Spinal cord (tissue), 10 donors: ENCODE results near the gene ZNF438. TPM values are rescaled to one million over a fixed set of nuclear protein-coding genes. Genes with fewer than 3 reads are reported as not detected.
A peak's percentile ranks its signal among the peaks of the same experiment; 100 is the strongest.

Experiments
- DNase-seq, 6 donors: peaks; one replicate each; pipeline versions ENCODE4 v3.0.0 to v3.0.0-alpha.2; 2013 to 2015; ENCODE audit warnings: low spot score in 6 of 6, low read depth in 4 of 6
- H3K27ac ChIP-seq: one replicate; pipeline ENCODE4 v1.5.1; 2013; ENCODE audit warnings: low read depth, low read length, control low read depth
- H3K27me3 ChIP-seq: one replicate; pipeline ENCODE4 v1.6.1; 2013; ENCODE audit warnings: low read length; ENCODE audit not compliant: control insufficient read depth, insufficient read depth
- H3K36me3 ChIP-seq: one replicate; pipeline ENCODE4 v1.6.1; 2013; ENCODE audit warnings: low read length; ENCODE audit not compliant: control insufficient read depth, insufficient read depth
- H3K4me1 ChIP-seq: one replicate; pipeline ENCODE4 v1.6.1; 2013; ENCODE audit warnings: low read length; ENCODE audit not compliant: control insufficient read depth, insufficient read depth
- H3K4me3 ChIP-seq: one replicate; pipeline ENCODE4 v1.5.1; 2013; ENCODE audit warnings: low read depth, low read length, control low read depth
- H3K9me3 ChIP-seq: one replicate; pipeline ENCODE4 v1.6.1; 2013; ENCODE audit warnings: low read length; ENCODE audit not compliant: control insufficient read depth, insufficient read depth
- WGBS: methylation state at CpG from one replicate; pipeline ENCODE4 v1.1.5; 2013; ENCODE audit warnings: missing lambda C conversion rate; ENCODE audit not compliant: insufficient coverage; 5-methylcytosine and 5-hydroxymethylcytosine counted together
- polyA plus RNA-seq, 2 donors: library from polyadenylated mRNA; unstranded; fragments of 120-200 nt; gene quantifications; one replicate each; pipeline ENCODE4 v1.2.1, GENCODE V29; 2013; ENCODE audit not compliant: insufficient read length in 2 of 2
- total RNA-seq, 2 donors: library from RNA; depleted of rRNA in 1 of 2; stranded (reverse); fragments of 120-200 nt in 1 of 2; fragments of >200 nt in 1 of 2; gene quantifications; one replicate each; pipeline versions ENCODE4 v1.2.3 to v1.2.4, GENCODE V29; 2013 to 2014
- donor health status: healthy.

Gene ZNF438
- total and polyA plus RNA-seq, 4 donors = 5.8 to 12.4 (median 7.0) TPM

DNA sequence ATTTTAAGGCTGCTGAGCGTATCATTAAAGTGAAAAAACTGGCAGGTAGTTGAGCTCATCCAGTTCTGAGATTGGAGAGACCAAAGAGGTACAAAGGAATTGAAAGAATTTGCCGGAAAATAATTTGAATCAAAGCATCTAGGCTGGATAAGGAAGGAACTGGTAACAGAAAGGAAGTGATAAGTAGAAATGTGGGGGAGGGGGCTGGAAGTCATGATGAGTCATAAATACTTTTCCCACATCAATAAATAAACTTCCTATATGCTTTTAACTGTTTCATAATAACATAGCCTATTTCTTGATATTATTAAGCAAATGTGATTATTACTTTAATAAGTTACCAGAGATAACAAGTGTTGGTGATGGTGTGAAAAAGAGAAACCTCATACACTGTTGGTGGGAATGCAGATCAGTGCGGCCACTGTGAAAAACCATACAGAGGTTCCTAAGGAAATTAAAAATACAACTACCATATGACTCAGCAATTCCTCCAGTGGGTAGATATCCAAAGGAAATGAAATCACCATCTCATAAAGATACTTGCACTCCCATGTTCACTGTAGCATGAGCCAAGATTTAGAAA, 27.0 kb downstream of the ZNF438 start:
- Histone ChIP-seq H3K9me3 (no peaks in the 10 kb centered on the region), H3K4me1 (no peaks in the 10 kb centered on the region), H3K27me3 (no peaks in the 10 kb centered on the region), H3K4me3 (no peak overlapping the region), H3K36me3 (no peaks in the 10 kb centered on the region), H3K27ac (no peak overlapping the region)
- no peak for DNase-seq
- WGBS = 88% methylated on average over 1 of the region's 3 CpGs

DNA sequence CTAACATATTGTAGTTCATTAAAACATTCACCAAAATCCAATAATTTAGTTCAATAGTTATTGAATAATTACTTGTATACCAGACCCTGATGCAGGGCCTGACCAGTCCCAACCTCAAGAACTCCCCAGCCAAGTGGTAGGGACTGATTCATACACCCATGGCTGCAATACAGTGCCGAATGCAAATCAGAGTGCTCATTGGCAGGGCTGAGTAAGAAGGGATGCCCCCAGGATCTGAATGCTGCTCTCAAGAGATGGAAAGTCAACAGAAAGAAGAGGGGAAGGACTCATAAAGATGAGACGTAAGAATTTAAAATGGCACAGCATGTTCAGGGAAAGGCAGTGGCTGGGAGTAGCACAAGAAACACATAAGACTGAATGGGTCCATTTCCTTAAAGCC, 29.9 kb downstream of the ZNF438 start:
- no peaks in the 10 kb centered on the region for H3K36me3 ChIP-seq
- no peak overlapping the region for H3K4me3 ChIP-seq
- no peak overlapping the region for H3K27ac ChIP-seq
- H3K27me3 ChIP-seq = no peaks in the 10 kb centered on the region
- H3K9me3 ChIP-seq = no peaks in the 10 kb centered on the region
- no peaks in the 10 kb centered on the region for H3K4me1 ChIP-seq
- DNase-seq = no peak
- 95% methylated on average over 2 of the region's 2 CpGs for WGBS

DNA sequence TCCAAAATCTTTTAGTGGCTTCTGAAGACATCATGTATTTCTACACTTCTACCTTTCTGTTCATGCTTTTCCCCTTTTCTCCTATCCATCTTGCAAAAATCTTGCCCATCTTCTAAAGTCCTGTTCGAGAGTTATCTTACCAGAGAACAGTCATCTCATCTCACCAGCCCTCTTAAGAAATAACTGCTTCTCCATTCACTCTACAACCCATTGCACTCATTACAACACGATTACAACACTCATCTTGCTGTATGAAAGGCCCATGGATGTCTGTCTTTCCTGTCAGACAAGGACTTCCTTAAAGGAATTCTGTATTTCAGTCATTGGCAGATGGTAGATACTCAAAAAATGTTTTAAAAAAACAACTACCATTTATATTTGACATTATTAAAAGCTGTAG, 30.8 kb downstream of the ZNF438 start:
- Histone ChIP-seq H3K27me3 (no peaks in the 10 kb centered on the region), H3K36me3 (no peaks in the 10 kb centered on the region), H3K4me3 (no peak overlapping the region), H3K27ac (no peak overlapping the region), H3K9me3 (no peaks in the 10 kb centered on the region), H3K4me1 (no peaks in the 10 kb centered on the region)
- 100% methylated on average over 1 of the region's 2 CpGs for WGBS
- no peak for DNase-seq

DNA sequence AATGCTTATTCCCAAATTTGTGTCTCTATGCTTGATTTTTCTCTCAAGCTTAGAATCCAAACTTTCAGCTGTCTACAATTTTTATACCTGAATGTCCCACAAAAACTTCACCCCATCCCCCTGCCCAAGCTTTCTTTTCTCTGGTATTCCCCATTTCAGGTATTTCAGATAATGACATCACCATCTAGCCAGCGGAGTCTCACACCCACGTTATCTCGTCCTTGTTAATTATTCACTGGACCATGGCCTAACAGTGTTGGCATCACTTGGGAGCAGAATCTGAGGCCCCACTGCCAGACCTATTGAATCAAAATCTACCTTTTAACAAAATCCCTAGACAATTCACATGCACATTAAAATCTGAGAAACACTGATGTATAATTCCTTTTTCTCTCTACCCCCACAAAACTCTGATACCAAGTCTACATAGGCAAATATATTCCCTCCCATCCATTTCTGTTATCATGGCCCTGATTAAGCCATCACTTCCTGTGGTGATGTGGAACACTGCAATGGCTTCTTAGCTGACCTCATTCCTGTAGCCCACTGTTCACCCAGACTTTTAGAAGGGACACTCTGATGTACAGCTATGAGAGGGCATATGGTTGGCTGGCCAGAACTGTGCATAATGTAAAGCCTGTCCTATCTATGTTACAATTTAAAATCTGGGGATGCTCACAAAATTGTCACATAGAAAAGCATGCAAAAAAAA, 31.4 kb downstream of the ZNF438 start:
- Histone ChIP-seq H3K9me3 (peaks cover 2% of the 10 kb centered on the region), H3K4me1 (no peaks in the 10 kb centered on the region), H3K36me3 (no peaks in the 10 kb centered on the region), H3K27me3 (no peaks in the 10 kb centered on the region), H3K4me3 (no peak overlapping the region), H3K27ac (no peak overlapping the region)
- DNase-seq = no peak
- WGBS = 71% methylated on average over 3 of the region's 3 CpGs

DNA sequence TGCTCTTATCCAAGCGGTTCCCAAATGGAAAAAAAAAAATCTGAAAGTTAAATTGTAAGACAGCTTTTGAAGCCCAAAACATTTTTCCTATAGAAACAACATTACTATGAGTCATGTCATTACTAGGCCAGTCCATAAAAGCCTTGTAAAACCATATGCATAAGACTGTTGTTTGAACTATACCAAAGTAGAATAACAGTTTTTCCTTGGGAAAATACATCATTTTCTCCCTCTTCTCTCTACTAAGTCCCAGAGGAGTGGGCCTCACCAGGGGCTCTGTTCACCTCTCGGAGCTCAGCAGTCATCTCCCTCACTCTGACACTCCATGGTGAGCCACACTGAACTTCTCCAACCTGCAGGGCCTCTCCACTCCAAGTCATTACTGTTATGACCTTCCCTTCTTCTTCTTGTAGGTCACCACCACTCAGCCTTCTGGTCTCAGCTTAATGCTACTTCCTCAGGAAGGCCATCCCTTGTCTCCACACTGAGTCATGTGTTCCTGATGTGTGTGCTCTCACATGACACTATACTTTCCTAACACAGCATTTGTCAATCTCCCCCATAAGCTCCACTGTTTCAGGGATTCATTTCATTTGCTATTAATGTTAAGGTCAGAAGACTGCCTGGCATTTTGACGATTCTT, 32.5 kb downstream of the ZNF438 start:
- Histone ChIP-seq H3K4me3 (no peak overlapping the region), H3K4me1 (no peaks in the 10 kb centered on the region), H3K9me3 (peaks cover 5% of the 10 kb centered on the region), H3K27ac (peak overlapping the region; percentile 16), H3K36me3 (no peaks in the 10 kb centered on the region), H3K27me3 (no peaks in the 10 kb centered on the region)
- 100% methylated on average over 1 of the region's 3 CpGs for WGBS
- no peak for DNase-seq

DNA sequence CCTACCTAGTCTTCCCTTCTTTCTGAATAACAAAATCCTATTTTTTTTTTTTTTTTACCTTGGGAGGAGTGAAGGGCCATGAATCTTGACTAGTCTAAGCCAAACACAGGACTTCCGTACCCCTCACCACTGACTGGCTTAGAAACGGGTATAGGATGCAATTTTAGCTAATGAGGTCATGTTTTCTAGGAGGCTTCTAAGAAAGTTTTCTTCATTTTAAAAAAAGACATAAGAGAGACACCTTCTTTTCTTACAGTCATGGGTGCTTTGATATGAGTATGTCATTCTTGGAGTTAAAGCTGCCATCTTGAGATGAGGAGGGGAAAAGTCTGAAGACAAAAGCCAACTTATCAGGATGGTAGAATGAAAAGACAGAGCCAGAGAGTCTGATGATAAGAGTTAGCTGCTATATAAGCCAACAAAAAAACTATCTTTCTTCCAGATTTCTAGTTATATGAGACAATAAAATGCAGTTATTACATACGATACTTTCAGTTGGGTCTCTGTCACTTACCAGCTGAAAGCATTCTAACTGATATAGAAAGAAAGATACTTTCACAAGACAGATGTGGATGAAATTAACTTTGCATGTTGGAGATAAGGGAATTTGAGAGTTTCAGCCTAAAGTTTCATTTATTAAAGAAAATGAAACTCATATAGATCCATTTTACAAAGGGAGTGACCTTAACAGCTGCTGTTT, 34.0 kb downstream of the ZNF438 start:
- WGBS = no CpG with 5 or more reads among the region's 3 CpGs
- Histone ChIP-seq H3K9me3 (peaks cover 5% of the 10 kb centered on the region), H3K4me3 (no peak overlapping the region), H3K4me1 (no peaks in the 10 kb centered on the region), H3K27ac (no peak overlapping the region), H3K27me3 (no peaks in the 10 kb centered on the region), H3K36me3 (peaks cover 3% of the 10 kb centered on the region)
- no peak for DNase-seq

DNA sequence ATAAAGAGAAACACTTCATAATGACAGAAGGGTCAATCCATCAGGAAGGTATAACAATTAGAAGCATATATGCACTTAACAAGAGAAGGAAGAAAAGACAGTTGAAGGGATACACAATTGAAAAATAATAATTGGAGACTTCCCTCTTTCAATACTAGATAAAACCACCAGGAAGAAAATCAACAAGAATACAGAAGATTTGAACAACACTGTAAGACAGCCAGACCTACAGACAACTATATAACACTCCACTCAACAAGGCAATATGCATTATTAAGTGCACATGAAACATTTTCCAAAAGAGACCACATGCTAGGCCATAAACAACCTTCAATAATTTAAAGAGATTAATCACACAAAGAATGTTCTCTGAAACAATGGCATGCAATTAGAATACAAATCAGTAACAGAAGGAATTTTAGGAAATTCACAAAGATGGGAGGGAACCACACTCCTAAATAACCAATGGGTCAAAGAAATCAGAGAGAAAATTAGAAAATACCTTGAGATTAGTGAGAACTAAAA, 35.1 kb downstream of the ZNF438 start:
- Histone ChIP-seq H3K9me3 (peaks cover 5% of the 10 kb centered on the region), H3K27me3 (no peaks in the 10 kb centered on the region), H3K36me3 (peaks cover 3% of the 10 kb centered on the region), H3K4me3 (no peak overlapping the region), H3K4me1 (no peaks in the 10 kb centered on the region), H3K27ac (no peak overlapping the region)
- DNase-seq = no peak

DNA sequence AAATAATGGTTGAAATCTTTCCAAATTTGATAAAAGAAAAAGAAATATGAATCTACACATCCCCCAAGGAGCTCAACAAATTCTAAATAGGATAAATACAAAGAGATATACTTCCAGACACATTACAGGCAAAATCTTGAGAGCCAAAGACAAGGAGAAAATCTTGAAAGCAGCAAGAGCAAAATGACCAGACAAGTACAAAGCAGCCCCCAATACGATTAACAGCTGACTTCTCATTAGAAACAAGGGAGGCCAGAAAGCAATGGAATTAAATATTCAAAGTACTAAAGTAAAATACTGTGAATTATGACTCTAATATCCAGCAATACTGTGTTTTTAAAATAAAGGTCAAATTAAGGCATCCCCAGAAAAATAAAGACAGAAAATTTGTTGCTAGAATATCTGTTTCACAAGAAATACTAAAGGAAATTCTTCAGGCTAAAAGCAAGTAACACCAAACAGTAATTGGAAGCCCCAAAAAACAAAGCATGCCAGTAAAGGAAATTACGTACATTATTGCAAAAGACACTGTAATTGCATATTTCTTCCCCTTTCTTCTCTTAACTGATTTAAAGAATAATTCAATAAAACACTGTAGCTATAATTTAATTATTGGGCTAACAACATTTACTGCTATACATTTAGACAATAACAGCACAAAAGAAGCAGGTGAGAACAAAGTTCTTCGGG, 36.4 kb downstream of the ZNF438 start:
- no peaks in the 10 kb centered on the region for H3K4me1 ChIP-seq
- DNase-seq = no peak
- no peaks in the 10 kb centered on the region for H3K27me3 ChIP-seq
- H3K27ac ChIP-seq = no peak overlapping the region
- no CpG with 5 or more reads among the region's 3 CpGs for WGBS
- H3K36me3 ChIP-seq = peaks cover 3% of the 10 kb centered on the region
- H3K4me3 ChIP-seq = no peak overlapping the region
- peaks cover 5% of the 10 kb centered on the region for H3K9me3 ChIP-seq

DNA sequence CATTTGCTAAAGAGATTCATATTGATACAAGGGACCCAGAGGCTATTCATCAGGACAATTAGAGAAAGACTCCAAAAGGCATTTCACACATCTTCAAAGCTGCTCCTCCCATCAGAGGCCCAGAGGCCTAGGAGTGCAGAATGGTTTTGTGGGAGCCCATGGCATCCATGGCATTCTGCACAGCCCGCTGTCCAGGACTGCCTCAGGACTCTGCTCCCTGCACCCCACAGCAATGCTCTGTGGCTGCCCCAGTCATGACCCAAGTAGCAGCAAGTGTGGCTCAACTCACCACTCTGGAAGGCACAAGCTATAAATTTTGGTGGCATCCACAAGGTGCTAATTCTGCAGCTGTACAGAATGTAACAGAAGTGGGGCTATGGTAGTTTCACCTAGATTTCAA, 38.5 kb downstream of the ZNF438 start:
- DNase-seq = no peak
- Histone ChIP-seq H3K27me3 (no peaks in the 10 kb centered on the region), H3K36me3 (peaks cover 3% of the 10 kb centered on the region), H3K9me3 (peaks cover 5% of the 10 kb centered on the region), H3K27ac (no peak overlapping the region), H3K4me1 (no peaks in the 10 kb centered on the region), H3K4me3 (no peak overlapping the region)
- WGBS = 92% methylated on average over 1 of the region's 1 CpG
